ENCODE data around the gene ATAT1. TPM values are rescaled to one million over a fixed set of nuclear protein-coding genes. Genes with fewer than 3 reads are reported as not detected.
"Not testable (repeated sequence)": the region's sequence is repeated elsewhere in the genome, so short reads cannot be mapped to it uniquely, and the experiment has no call there.

Gene ATAT1
- total RNA-seq, 1 experiment from 2014 or later = 15.8 TPM

GRCh38 chr6:30592287-30592686 is 34.4 kb upstream of the ATAT1 start:
- no peaks in the 10 kb centered on the region for H3K9me3 ChIP-seq (ENCODE audit: control insufficient read depth, insufficient read depth, low read depth, low read length)
- ChIA-PET POLR2A (no interaction called here), CTCF (no interaction called here)
- H3K27ac ChIP-seq (ENCODE audit: low read length) = no peak overlapping the region
- intact Hi-C loops (cut with micrococcal nuclease; ENCODE audit: unreplicated experiment) = no loop called here
- no peak overlapping the region for H3K4me3 ChIP-seq (ENCODE audit: low read depth in 2 of 2, low read length in 2 of 2)
- no peak for ATAC-seq
- no peak for DNase-seq (ENCODE audit: low read depth, low spot score)
- no TSS peak for BruUV-seq (replicated peaks)
- H3K36me3 ChIP-seq (ENCODE audit: control insufficient read depth, insufficient read depth, low read length) = peaks cover 11% of the 10 kb centered on the region; the same call in 1 of the 2 replicates
- no peaks in the 10 kb centered on the region for H3K27me3 ChIP-seq (ENCODE audit: control insufficient read depth, insufficient read depth, low read length)
- TF ChIP-seq POLR2AphosphoS5 (IDR thresholded peaks at IDR 0.05; ENCODE audit: low read depth, low read length) (no peak), TCF7L2 (IDR thresholded peaks at IDR 0.05; ENCODE audit: low read depth, low read length) (no peak), REST (IDR thresholded peaks at IDR 0.05; ENCODE audit: insufficient read depth in 1 of 2, low read depth in 2 of 2, low read length in 1 of 2) (no peak), SIN3A (IDR thresholded peaks at IDR 0.05; ENCODE audit: borderline replicate concordance, insufficient read depth, low read depth, low read length) (no peak)
- TF ChIP-seq, protein P1, sequence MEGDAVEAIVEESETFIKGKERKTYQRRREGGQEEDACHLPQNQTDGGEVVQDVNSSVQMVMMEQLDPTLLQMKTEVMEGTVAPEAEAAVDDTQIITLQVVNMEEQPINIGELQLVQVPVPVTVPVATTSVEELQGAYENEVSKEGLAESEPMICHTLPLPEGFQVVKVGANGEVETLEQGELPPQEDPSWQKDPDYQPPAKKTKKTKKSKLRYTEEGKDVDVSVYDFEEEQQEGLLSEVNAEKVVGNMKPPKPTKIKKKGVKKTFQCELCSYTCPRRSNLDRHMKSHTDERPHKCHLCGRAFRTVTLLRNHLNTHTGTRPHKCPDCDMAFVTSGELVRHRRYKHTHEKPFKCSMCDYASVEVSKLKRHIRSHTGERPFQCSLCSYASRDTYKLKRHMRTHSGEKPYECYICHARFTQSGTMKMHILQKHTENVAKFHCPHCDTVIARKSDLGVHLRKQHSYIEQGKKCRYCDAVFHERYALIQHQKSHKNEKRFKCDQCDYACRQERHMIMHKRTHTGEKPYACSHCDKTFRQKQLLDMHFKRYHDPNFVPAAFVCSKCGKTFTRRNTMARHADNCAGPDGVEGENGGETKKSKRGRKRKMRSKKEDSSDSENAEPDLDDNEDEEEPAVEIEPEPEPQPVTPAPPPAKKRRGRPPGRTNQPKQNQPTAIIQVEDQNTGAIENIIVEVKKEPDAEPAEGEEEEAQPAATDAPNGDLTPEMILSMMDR (IDR thresholded peaks at IDR 0.05) = no peak
- H3K4me1 ChIP-seq (ENCODE audit: control insufficient read depth, insufficient read depth, low read length) = no peaks in the 10 kb centered on the region
- in situ Hi-C loops (cut with HindIII; ENCODE audit: low pct_unique_long_range_greater_than_20kb, low sequenced_read_pairs) = no loop called here

DNA sequence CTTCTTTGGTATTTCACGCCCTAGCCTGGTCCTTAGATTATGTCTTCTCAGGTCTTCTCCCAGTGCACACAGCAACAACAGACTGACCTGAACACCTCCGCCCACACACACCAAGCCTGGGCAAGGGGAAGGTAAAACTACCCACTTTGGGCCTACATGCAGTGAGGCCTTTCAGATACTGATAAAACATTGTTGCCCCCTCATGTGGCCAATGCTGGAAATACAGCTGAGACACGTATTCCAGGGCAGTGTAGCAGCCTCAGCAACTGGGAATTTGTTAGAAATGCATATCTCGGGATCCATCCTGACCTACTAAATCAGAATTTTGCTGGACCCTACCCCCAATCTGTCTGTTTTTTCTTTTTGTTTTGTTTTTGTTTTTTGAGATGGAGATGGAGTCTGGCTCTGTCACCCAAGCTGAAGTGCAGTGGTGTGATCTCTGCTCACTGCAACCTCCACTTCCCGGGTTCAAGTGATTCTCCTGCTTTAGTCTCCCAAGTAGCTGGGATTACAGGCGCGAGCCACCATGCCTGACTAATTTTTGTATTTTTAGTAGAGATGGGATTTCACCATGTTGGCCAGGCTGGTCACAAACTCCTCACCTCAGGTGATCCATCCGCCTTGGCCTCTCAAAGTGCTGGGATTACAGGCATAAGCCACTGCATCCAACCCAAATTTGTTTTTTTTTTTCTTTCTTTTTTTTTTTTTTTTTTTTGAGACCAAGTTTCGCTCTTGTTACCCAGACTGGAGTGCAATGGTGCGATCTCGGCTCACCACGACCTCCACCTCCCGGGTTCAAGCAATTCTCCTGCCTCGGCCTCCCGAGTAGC is 29.1 kb upstream of the ATAT1 start:
- peak; percentile 80 for DNase-seq (ENCODE audit: low read depth, low spot score)
- H3K9me3 ChIP-seq (ENCODE audit: control insufficient read depth, insufficient read depth, low read depth, low read length); BruUV-seq (replicated peaks); H3K36me3 ChIP-seq (ENCODE audit: control insufficient read depth, insufficient read depth, low read length); H3K4me3 ChIP-seq (ENCODE audit: low read depth in 2 of 2, low read length in 2 of 2); H3K27ac ChIP-seq (ENCODE audit: low read length); in situ Hi-C loops (cut with HindIII; ENCODE audit: low pct_unique_long_range_greater_than_20kb, low sequenced_read_pairs); H3K4me1 ChIP-seq (ENCODE audit: control insufficient read depth, insufficient read depth, low read length); H3K27me3 ChIP-seq (ENCODE audit: control insufficient read depth, insufficient read depth, low read length): not testable (repeated sequence)
- TF ChIP-seq, protein P1 (IDR thresholded peaks at IDR 0.05) = peak; percentile 89
- TF ChIP-seq POLR2AphosphoS5 (IDR thresholded peaks at IDR 0.05; ENCODE audit: low read depth, low read length) = peak; percentile 41; the same call in 1 of the 2 replicates
- ChIA-PET CTCF (interaction anchor here (0.6 to 3.7 kb wide), 6 partner anchors 53 to 482 kb away, joined by 3 to 16 read pairs (median 3); no protein-coding TSS in a partner anchor), POLR2A (interaction anchor here (1.0 to 2.6 kb wide), 2 partner anchors 16 to 20 kb away, joined by 4 to 8 read pairs; no protein-coding TSS in a partner anchor)
- intact Hi-C loops (cut with micrococcal nuclease; ENCODE audit: unreplicated experiment) = loop anchor here (5.0 kb wide), 1 partner anchor 115 kb away; no protein-coding TSS in a partner anchor
- ATAC-seq = peak; percentile 88

Measured in Panc1 (cell line).